Stimulated activated CD8-positive, alpha-beta memory T cell treated with anti-CD3 and anti-CD28 coated beads, Interleukin-15, amount 100 ng/mL, for 1 hour (primary cell): ENCODE results near the gene SERGEF.

ENCODE experiments used
- DNase-seq: peaks from one replicate; pipeline ENCODE4 v3.0.0-alpha.2; 2020; ENCODE audit warnings: low read depth

The SERGEF gene

DNA sequence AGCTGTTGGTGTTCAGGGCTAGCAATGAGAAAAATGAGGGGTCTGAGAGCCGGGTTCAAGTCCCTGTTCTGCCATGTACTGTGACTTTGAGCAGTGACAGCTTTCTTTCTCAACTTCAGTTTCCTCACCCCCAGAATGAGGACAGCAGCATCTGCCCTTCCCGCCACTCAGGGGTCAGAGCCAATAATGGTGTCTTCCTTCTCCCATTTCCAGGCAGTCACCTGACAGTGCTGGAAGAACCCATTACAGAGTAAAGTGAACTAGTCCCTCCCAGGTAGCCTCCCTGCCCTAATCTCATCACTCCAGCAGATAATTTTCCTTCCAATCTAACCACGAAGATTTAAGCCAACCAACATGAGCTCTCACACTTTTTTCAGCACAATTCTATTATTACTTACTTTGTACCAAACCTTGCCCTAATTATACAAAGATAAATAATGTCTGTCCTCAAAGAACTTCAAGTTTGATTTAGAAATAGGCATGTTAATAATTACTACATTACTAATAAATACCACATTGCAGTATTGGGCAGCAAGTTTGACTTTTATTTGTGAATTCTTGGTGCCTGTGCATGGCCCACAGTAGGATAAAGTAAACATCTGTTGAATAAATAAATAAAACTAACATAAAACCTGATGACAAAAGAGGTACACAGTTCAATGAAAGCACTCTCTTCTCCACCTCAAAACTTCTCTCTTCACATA is 61.0 kb downstream of the SERGEF start:
- DNase-seq: no peak

DNA sequence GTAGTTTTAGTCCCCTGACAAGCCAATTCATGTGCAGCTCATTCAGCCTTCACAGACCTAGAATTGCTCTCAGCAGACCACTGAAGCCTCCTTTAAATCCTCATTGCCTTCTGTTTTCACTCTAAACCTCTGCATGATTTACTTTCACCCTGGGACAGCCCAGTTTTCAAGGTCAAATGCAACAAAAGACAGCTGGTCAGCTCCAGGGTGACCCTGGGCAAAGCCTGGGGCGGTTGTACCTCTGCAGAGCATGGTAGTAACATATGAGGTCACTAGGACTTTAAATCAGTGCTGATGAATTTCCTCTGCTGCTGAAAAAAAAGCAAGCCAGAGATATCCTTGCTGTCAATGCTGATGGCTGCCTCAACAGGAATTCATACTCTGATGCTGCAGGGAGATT is 62.2 kb downstream of the SERGEF start:
- DNase-seq: no peak

DNA sequence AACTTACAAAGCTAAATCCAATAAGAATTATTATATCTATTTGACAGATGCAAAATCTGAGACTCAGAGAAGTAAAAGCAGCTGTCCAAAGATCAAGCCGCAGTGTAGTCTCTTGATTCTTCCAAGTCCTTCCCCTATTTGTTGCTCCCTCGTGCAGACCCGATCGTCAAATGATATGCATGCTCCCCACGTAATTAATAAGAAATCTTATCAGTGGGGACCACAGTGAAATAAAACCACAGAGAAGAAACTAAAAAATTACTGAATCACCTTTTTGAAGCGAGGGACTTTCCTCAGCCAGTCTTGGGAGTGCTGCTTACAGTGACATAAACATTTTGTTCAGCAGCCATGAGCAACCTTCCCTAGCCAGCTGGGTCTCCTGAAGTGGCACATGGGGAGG is 64.6 kb downstream of the SERGEF start:
- DNase-seq: no peak

DNA sequence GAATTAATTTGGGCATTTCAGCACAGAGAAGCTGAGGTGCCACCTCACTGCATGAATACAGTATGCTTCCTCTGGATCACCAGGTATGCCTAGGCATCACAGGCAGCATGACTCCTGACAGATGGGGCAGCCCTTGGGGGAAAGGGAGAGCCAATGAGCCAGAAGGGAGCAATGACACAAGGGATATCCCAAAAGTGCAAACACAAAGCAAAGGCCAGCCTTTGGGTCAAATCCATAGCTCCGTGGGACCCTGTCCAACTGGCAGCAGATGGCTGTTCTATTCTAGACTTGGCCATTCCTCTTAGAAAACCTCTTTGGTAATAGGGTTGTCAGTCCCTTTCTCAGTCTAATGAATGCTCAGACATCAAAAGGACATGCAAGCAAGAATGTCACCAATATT is 73.3 kb downstream of the SERGEF start:
- DNase-seq: no peak

DNA sequence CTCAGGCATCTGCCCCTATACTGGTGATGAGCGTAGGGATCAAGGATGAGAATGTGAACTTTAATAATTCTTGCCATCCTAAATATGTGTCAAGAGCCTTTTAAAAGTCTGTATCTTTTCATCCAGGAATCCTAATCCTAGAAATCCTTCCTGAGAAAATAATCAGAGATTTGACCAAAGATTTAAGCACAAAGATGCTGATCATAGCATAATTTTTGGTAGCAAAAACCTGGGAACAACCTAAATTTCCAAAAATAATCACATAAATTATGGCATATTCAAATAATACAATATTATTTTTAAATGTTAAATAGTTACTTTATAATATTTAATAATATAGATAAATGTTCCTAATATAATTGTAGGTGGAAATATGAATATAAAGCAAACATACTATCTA is 76.1 kb downstream of the SERGEF start:
- DNase-seq: no peak

DNA sequence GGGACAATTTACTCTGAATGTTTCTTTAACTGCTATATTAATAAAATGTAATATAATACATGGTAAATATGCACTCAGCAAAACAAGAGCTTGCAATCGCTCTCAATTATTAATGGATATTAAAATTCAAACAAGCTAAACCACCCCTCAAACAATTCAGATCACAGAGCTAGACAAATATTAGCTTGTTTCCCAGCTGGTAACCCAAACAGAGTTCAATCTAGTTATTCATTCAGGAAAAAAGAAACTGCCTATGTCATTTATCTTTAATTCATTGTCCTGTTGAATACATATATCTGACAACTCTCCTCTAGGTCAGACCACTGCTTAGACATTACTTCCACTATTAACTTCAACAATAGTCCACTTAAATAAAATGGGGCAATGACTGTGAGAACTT is 78.7 kb downstream of the SERGEF start:
- DNase-seq: no peak

DNA sequence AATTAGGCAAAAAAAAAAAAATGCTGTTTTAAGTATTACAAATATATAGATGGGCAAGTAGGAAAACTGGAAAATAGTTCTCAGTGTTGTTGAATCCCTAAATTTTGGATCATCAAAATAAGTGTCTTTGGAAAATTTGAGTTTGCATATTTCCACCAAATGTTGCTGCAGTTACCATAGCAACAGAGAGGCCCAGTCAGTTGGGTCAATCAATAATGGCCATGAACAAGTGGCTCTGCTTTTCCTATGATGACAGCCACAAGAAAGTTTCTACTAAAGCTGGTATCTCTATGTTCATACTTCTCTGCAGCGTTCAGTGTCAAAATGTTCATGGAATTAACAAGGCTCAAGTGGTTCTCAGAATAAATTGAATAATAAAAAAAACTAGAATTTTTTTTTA is 79.1 kb downstream of the SERGEF start:
- DNase-seq: no peak

DNA sequence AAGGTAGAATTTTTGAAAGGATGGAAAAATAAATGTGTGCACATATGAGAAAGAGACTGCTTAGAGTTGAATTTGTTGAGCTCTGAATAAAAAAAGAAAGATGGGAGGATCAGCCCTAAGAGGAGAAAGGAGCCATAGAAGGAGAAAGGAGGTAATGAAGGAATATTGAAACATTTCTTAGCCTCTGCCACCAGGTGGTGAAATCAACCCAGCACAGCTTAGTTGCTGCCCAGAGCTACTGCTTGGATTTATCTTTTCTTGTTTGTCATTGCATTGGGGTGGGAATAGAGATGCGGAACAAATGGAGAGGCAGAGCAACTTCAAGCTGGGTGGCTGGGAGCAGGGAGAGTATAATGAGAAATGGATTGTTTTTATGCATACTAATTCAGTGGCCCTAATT is 80.4 kb downstream of the SERGEF start:
- no peak for DNase-seq

DNA sequence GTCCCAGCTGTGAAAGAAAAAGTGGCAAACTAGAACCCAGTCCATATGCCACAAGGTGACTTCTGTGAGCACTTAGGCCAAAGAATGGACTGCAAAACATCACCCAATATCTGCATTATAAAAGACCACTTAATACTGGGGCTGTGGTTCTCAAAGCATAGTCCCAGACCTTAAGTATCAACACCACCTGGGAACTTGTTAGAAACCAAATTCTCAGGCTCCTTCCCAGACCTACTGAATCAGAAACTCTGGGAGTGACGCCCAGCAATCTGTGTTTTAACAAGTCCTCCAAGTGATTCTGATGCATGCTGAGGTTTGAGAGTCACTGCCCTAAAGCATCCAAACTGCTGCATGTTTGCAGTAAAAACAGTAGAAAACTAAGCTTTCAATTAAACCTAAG is 81.3 kb downstream of the SERGEF start:
- no peak for DNase-seq

DNA sequence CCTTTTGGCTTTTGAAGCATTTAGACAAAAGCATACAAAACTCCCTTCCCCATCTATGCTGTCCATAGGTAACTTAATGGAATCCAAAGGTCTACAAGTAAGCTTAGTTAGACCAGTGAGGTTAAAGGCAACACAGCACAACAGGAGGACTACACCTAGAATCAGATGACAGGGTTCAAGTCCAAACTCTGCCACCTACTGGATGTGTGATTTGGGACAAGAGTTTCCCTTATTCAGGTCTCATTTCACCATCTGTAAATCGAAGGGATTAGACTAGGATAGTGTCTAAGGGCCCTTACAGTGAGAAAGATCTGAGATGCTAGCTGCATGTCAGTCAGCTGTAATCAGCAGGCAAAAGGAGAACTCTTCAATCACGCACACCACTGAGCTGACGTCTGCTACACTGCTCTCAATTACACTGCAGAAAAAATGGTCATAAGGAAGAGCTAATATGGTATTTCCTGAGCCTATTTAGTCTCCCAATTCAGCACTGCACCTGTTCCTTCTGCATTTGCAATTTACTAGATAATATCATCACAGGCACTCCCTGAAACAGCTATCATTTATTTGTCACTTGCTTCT is 82.2 kb downstream of the SERGEF start:
- no peak for DNase-seq

DNA sequence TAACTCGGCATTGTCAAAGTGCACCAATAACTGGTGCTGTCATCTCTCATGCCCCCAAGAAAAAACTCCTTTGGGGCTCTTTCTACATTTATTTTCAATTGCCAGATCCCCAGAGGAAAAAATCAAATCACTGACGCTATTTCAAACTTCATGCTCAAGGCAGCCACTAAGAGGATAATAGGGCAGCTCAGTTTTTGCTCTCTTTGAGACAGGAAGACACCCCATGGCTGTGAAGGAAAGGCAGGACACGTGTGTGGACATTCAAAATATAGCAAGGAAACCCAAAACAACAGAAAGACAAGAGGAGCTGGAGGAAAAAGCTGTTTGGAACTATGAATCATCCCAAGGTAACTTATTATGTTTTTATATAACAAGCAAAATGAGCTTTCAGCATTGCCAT is 83.7 kb downstream of the SERGEF start:
- no peak for DNase-seq

DNA sequence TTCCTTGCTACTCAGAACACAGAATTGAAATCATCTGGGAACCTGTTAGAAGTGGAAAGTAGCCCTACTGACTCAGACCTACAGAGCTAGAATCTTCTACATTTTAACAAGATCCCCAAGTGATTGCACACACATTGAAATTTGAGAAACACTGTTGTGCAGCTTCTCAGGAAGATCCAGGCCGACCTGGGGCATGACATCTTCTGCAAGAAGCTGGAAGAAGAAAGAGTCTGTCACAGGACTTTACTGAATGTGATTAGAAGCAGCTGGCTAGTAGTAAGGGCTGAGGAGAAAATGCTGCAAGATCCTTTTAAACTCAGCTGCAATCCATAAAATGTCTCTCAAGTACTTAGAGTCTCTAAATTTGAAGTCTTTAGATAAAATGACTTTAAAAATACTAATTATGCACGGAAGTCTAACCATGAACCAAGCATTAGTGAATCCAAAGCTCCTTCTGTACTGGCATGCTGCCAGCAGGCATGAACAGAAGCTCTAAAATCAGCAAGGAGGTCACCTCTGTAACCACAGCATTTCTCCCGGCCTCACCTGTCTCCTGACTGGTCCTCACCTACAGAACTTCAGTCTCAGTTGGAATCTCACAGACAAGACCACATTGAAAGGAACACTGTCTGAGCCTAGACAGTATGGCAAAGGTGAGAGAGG is 85.0 kb downstream of the SERGEF start:
- no peak for DNase-seq

DNA sequence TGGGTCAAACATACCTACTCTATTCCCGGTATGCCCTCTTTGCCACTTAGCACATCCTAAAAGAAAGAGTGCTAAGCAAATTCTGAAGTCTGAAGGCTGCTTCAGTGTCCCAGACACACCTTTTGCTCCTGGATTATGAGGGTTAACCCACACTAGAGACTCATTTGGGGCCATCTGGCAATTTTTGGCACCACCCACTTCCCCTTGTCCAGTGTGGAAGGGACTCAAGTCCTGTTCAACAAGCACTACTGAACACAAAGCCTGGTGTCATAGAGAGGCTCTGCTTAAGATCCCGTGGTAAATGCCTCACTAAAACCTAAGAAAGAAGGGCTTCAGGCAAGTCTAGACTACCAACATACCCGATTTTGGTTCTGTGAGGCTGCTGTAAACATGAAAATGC is 85.8 kb downstream of the SERGEF start:
- no peak for DNase-seq

DNA sequence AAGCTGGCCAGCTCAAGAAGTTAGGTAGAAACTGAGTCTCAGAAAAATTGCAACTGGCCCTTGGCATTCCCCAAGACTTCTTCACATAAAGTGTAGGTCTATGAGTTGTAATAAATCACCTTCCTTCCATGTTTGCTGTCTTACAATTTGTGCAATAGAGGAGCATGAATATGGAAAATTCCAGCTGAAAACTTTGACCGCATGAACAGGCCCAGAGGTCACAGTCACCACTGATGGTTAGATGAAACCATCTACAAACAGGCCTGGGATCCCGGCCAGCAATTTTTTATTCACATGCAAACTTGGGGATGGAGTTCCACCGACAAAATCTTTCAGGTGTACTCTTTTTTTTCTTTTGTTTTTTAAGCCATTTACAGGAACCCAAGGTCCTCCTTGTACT is 88.1 kb downstream of the SERGEF start:
- no peak for DNase-seq

DNA sequence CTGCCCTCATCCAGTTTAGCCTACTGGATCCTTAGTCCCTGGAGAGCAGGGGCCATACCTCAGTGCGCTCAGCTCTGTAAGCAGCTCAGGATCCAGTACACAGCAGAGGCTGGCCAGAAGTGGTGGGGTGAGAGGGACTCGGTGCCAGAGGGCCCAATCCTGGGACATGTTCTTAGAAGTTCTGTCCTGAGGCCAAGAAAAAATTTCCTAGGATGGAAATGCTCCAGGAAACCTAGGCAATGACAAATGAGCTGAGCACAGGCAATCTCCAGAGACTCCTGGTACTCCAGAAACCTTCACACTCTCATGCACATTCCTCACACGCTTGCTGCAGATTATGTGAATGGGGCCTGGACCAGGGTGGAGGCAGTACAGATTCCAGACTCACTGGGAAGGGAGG is 89.6 kb downstream of the SERGEF start:
- no peak for DNase-seq

DNA sequence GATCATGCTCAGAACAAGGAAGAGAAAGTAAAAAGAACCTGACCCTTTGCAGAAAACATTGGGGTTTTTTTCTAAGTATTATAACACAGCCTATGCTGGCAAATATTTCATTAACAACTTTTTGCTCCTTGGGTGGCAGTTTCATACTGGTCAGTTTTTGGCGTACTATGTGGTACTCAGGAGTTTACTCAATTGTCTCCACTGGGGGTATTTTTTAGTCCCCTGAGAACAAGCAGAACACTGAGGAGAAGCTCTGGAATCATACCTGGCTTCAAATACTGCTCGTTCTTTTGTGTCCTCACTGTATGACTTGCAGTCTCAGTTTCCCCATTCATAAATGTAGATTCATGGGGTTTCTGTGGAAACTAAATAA is 90.4 kb downstream of the SERGEF start:
- no peak for DNase-seq

DNA sequence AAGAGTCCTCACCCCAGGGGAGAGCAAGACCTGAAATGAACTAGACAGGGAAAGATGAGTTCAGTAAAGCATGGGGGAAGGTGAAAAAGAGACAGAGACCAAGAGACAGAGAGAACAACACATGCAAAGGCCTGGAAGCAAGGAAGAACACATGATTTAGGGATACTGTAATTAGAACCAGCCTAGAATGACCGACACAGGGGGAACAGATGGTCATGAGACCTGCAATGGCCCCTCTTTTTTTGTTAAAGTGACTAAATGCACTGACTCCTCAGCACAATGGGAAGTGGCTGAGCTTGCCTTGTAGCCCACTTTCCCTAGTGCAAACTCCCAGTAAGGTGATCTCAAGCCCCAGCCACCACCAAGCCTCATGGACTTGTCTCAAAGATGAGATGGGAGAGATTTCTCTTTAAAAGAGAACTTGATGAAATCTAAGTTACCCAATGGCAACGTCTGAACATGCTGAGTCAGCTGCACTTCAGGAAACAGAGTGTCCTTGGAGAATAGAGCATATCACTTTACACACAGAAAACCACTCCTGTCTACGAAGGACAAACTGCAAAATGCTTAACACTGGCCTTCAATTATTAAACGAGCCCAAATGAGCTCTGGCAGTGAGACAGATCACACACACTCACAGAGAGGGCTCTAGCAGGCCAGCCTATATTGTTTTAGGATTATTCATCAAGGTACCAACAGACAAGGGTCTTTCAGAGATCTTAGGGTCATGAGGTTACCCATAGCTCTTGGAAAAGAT is 91.0 kb downstream of the SERGEF start:
- no peak for DNase-seq

DNA sequence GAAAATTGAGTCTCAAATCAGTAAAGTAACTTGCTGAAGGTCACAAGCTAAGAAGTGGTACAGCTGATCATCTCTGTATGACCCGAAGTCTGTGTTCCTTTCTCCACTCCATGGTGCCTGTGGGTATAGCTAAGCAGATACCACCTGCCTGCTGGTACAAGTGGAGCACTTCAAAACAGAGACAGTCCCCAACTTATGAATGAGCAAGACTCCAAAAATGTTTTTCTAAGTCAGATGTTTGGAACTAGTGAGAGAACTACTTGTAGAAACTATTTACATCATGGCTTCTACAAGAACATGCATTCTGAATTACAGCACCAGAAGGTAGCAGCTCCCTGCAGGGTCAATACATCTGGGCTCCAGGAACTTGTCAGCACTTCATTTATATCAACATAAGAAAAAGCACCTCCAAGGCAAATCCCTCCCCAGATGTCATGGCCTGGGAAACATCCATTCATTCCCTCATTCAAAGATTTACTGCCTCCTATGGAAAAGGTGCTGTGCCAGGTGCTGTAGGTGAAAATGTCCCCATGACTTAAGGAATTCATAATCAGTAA is 94.7 kb downstream of the SERGEF start:
- DNase-seq: no peak

DNA sequence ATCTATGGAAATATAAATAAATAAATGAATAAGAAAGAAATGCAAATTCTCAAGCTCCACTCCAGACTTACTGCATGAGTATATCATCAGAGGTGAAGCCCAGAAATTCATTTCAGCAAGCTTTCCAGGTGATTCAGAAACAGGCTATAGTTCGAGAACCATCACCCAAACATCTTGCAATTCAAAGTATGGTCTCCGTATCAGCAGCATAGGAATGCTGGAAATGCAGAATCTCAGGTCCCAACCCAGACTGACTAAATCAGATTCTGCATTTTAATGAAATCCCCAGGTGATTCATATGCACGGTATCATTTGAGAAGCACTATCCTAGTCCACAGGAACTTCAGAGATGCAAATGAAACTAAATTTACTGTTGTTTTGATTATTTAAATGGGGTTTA is 95.3 kb downstream of the SERGEF start:
- DNase-seq: no peak

DNA sequence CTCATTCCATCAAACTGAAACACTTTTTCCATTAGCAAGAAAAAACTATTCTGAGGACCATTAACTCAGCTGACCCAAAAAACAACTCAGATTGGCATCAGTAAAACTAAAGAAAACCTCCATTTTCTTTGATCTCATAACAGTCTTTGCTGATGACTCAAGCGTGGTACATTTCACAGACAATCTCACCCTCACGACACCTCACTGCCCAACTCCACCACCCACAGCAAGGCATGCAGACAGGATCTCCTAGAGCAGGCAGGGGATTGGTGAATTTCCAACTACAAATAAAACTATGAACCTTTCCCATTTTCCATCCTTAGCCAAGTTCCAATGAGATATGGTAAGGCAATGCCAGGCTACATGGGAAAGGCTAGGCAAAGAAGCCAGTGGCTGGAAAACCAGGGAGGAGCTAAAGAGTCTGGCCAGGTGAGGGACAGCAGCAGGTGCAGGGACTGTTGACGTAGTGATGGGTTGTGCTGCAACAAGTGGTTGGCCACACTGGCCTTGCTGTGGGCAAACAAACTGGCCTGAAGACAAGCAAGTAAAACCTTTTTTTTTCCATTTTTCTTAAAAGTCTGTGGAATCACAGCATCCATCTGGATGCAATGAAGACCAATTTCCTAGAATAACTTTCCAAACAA is 97.2 kb downstream of the SERGEF start:
- no peak for DNase-seq

DNA sequence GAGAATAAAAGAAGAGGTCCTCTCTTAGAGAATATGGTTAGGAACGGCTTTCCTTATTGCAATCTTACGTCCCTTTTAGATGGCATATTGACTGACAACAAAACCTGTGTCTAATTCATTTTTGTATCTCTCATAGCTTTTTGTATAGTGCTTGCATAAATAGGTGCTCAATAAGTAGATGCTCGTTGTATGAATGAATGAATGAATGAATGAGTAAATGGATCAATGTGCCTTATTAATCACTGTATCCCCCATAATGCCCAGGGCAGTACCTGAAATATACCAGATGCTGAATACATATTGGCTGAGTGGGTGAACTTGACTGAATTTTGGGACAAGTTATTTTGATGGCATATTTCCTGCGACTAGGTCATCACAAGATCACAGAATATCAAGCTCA is 97.9 kb downstream of the SERGEF start:
- DNase-seq: no peak

DNA sequence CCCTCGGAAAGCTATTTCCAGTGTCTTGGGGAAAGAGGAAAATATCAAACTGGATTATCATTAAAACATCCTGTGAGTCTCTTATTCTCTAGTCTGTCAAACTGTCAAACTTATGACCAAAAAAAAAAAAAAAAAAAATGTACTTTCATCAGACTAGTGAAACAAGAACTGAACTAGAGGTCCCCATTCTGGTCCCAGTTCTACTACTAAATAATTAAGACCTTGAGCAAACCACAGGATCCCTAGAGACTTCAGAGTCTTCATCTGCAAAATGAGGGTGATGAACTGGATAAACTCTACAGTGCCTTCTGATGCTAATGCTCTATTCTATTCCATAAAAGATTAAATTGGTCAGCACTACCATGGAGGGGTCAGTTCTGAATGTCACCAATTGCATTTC is 105.8 kb downstream of the SERGEF start:
- no peak for DNase-seq
